ENCODE measurements around the gene RTN4RL1. TPM values are rescaled to one million over a fixed set of nuclear protein-coding genes. Genes with fewer than 3 reads are reported as not detected.

The RTN4RL1 gene
- total and polyA plus RNA-seq, 2 of the 13 experiments (the other 11 are each of a cell fraction or from before 2014, with no cell fraction given), result 0.01 TPM; not detected in 1

DNA sequence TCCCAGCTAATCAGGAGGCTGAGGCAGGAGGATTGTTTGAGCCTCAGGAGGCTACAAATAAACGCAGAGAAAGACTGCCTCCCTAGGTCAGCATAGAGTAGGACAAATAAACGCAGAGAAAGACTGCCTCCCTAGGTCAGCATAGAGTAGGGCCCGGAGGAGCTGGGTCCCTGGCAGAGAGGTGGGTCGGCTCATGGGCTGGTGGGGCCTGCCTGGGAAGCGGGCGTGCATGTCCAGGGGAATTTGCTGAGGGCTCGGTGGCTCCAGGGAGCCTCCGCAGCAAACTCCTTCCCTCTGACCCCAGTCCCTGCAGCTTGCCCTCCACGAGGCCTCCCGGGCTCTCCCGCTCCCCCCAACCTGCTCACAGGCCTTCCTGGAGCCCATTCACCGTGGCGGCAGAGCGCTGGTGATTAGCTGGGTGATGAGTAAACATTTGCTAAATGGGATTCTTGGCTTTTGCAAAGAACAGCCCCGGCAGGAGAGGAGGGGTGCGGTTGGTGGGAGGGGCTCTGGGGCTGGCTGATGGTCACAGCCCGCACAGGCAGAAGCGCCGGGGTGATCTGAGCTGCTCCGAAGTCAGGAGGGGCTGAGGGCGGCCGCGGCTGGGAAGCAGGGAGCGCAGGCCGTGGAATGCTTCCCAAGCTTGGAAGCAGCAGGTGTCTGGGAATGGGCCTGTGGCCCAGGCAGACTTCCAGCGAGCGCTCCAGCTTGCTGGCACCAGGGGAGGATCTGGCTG, 93.1 kb downstream of the RTN4RL1 start (continued):
- TF ChIP-seq, protein P1, sequence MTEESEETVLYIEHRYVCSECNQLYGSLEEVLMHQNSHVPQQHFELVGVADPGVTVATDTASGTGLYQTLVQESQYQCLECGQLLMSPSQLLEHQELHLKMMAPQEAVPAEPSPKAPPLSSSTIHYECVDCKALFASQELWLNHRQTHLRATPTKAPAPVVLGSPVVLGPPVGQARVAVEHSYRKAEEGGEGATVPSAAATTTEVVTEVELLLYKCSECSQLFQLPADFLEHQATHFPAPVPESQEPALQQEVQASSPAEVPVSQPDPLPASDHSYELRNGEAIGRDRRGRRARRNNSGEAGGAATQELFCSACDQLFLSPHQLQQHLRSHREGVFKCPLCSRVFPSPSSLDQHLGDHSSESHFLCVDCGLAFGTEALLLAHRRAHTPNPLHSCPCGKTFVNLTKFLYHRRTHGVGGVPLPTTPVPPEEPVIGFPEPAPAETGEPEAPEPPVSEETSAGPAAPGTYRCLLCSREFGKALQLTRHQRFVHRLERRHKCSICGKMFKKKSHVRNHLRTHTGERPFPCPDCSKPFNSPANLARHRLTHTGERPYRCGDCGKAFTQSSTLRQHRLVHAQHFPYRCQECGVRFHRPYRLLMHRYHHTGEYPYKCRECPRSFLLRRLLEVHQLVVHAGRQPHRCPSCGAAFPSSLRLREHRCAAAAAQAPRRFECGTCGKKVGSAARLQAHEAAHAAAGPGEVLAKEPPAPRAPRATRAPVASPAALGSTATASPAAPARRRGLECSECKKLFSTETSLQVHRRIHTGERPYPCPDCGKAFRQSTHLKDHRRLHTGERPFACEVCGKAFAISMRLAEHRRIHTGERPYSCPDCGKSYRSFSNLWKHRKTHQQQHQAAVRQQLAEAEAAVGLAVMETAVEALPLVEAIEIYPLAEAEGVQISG (CRISPR knock-in tag; IDR thresholded peaks at IDR 0.05), result peak; percentile 29; the same call in 1 of the 2 replicates
- TF ChIP-seq FOXO1 (CRISPR knock-in tag; IDR thresholded peaks at IDR 0.05) (0 out of 2 replicates have a peak, but pooled peaks have one; percentile 26), ZFY (CRISPR knock-in tag; IDR thresholded peaks at IDR 0.05) (peak; percentile 54), ZNF451 (CRISPR knock-in tag; IDR thresholded peaks at IDR 0.05) (no peak), HES4 (CRISPR knock-in tag; IDR thresholded peaks at IDR 0.05; ENCODE audit: borderline replicate concordance) (peak; percentile 26; the same call in 1 of the 2 replicates)
- TF ChIP-seq, protein P2, sequence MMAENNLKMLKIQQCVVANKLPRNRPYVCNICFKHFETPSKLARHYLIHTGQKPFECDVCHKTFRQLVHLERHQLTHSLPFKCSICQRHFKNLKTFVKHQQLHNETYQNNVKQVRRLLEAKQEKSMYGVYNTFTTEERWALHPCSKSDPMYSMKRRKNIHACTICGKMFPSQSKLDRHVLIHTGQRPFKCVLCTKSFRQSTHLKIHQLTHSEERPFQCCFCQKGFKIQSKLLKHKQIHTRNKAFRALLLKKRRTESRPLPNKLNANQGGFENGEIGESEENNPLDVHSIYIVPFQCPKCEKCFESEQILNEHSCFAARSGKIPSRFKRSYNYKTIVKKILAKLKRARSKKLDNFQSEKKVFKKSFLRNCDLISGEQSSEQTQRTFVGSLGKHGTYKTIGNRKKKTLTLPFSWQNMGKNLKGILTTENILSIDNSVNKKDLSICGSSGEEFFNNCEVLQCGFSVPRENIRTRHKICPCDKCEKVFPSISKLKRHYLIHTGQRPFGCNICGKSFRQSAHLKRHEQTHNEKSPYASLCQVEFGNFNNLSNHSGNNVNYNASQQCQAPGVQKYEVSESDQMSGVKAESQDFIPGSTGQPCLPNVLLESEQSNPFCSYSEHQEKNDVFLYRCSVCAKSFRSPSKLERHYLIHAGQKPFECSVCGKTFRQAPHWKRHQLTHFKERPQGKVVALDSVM (CRISPR knock-in tag; IDR thresholded peaks at IDR 0.05), result peak; percentile 98
- TF ChIP-seq, protein P3, sequence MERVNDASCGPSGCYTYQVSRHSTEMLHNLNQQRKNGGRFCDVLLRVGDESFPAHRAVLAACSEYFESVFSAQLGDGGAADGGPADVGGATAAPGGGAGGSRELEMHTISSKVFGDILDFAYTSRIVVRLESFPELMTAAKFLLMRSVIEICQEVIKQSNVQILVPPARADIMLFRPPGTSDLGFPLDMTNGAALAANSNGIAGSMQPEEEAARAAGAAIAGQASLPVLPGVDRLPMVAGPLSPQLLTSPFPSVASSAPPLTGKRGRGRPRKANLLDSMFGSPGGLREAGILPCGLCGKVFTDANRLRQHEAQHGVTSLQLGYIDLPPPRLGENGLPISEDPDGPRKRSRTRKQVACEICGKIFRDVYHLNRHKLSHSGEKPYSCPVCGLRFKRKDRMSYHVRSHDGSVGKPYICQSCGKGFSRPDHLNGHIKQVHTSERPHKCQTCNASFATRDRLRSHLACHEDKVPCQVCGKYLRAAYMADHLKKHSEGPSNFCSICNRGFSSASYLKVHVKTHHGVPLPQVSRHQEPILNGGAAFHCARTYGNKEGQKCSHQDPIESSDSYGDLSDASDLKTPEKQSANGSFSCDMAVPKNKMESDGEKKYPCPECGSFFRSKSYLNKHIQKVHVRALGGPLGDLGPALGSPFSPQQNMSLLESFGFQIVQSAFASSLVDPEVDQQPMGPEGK (CRISPR knock-in tag; IDR thresholded peaks at IDR 0.05), result peak; percentile 45; the same call in 1 of the 2 replicates
- TF ChIP-seq, protein P4, sequence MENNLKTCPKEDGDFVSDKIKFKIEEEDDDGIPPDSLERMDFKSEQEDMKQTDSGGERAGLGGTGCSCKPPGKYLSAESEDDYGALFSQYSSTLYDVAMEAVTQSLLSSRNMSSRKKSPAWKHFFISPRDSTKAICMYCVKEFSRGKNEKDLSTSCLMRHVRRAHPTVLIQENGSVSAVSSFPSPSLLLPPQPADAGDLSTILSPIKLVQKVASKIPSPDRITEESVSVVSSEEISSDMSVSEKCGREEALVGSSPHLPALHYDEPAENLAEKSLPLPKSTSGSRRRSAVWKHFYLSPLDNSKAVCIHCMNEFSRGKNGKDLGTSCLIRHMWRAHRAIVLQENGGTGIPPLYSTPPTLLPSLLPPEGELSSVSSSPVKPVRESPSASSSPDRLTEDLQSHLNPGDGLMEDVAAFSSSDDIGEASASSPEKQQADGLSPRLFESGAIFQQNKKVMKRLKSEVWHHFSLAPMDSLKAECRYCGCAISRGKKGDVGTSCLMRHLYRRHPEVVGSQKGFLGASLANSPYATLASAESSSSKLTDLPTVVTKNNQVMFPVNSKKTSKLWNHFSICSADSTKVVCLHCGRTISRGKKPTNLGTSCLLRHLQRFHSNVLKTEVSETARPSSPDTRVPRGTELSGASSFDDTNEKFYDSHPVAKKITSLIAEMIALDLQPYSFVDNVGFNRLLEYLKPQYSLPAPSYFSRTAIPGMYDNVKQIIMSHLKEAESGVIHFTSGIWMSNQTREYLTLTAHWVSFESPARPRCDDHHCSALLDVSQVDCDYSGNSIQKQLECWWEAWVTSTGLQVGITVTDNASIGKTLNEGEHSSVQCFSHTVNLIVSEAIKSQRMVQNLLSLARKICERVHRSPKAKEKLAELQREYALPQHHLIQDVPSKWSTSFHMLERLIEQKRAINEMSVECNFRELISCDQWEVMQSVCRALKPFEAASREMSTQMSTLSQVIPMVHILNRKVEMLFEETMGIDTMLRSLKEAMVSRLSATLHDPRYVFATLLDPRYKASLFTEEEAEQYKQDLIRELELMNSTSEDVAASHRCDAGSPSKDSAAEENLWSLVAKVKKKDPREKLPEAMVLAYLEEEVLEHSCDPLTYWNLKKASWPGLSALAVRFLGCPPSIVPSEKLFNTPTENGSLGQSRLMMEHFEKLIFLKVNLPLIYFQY (CRISPR knock-in tag; IDR thresholded peaks at IDR 0.05; ENCODE audit: borderline replicate concordance), result no peak
- TF ChIP-seq, protein P5, sequence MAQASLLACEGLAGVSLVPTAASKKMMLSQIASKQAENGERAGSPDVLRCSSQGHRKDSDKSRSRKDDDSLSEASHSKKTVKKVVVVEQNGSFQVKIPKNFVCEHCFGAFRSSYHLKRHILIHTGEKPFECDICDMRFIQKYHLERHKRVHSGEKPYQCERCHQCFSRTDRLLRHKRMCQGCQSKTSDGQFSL (CRISPR knock-in tag; IDR thresholded peaks at IDR 0.05), result peak; percentile 72; the same call in 1 of the 2 replicates
- TF ChIP-seq, protein P6, sequence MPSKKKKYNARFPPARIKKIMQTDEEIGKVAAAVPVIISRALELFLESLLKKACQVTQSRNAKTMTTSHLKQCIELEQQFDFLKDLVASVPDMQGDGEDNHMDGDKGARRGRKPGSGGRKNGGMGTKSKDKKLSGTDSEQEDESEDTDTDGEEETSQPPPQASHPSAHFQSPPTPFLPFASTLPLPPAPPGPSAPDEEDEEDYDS (CRISPR knock-in tag; IDR thresholded peaks at IDR 0.05), result 0 out of 2 replicates have a peak, but pooled peaks have one; percentile 13

Measured in HepG2 (cell line).